HG03354 (cell line): Measurements from ENCODE around the gene MCTP1.
"Not testable (repeated sequence)": the region's sequence is repeated elsewhere in the genome, so short reads cannot be mapped to it uniquely, and the experiment has no call there.

Source experiments
- ATAC-seq: cut with Tn5 transposase; IDR thresholded peaks from one replicate; pipeline ENCODE4 v1.9.1; 2021; ENCODE audit warnings: mild to moderate bottlenecking; ENCODE audit not compliant: unreplicated experiment, poor library complexity, severe bottlenecking

Gene MCTP1

DNA sequence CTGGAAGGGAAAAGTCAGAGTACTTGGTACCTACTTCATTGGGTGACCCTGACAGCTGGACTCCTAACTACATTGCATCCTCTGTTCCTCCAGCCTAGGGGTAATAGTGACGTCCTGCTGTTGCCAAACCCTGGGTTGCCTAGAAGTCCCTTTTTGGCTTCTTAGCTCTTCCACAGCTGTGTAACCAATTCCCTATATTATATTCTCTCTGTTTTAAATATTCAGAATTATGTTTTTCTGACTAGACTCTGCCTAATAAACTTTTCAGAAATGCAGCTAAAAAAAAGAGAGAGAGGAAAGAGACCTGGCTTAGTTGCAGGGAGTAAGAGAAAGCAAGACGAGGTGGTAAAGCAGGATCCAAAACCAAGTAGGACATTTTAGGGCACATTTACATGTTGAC, 28.4 kb downstream of the MCTP1 start:
- no peak for ATAC-seq

DNA sequence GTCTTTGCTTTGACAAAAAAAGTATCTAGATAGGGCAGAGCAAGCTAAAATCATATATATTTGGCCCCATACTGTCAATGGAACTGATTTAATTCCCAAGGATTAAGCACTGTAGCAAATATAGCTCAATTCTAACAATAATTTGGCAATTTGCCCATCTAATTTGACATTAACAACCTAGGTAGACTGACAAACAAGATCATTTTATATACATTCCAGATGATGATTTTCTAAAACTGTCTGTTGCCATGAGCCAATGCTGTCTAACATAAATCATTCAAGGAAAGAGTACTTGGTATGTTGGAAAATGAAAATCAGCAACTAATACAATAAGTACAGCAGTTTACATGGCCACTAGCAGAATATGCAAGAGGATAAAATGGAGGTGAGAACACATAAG, 32.1 kb downstream of the MCTP1 start:
- ATAC-seq = no peak

GRCh38 chr5:95251185-95251584, 33.7 kb downstream of the MCTP1 start:
- ATAC-seq = no peak

GRCh38 chr5:95244479-95244878, 40.4 kb downstream of the MCTP1 start:
- no peak for ATAC-seq

- ATAC-seq = peak; percentile 98
Measured at GRCh38 chr5:95241635-95242034, 43.3 kb downstream of the MCTP1 start.

DNA sequence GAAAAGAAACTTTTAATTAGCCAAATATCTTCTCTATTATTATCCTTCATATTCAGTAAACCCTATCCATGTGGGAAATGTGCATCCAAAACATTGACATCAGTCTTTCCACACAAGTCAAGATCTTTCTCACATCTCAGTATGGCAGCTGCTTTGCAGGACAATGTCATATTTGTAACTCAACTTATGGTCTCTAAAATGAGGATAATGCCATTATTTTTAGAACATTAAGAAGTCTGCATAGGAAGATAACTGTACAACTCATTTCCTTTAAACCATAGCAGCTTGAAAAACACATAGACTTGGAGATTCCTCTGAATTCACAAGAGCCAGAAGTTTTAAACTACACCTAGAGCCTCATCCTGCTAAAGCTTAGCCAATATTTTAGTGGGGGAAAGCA, 43.7 kb downstream of the MCTP1 start:
- ATAC-seq = no peak

GRCh38 chr5:95238560-95239325, 46.2 kb downstream of the MCTP1 start:
- ATAC-seq = no peak

DNA sequence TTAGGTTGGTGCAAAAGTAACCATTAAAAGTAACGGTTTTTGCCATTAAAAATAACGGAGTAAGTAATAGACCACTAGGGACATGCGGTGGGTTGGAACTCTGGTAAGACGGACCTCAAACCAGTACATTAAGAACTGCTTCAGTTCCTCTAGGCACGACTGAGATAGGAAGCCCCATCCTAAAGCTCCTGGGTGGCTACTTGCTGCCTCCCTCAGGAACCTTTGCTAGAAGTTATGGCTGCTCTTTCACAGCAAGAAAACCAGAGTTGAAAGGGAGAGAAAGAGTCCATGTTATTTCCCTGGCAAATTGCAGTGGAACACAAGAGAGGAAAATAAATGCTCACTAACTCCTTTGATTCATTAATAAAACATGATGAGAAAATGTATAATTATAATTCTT, 47.6 kb downstream of the MCTP1 start:
- ATAC-seq = no peak

DNA sequence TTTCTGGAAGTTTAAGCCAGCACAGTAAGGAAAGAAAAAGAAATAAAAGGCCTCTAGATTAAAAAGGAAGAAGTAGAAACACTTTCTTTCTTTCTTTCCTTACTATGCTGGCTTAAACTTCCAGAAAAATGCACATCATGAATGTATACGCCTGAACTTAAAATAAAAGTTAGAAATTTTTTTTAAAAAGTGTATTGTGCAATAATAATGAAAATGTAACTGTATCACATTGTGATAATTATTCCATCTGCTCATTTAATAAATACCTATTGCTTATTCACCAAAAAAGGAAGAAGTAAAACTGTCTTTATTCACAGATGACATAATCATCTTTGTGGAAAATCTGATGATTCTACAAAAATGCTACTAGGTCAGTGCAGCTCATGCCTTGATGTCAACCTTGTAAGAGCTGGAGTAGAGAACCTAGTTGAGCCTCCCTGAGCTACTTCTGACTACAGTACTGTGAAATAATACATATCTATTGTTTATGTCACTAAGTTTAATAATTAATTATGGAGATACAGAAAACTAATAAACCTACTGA, 49.4 kb downstream of the MCTP1 start:
- ATAC-seq = no peak

DNA sequence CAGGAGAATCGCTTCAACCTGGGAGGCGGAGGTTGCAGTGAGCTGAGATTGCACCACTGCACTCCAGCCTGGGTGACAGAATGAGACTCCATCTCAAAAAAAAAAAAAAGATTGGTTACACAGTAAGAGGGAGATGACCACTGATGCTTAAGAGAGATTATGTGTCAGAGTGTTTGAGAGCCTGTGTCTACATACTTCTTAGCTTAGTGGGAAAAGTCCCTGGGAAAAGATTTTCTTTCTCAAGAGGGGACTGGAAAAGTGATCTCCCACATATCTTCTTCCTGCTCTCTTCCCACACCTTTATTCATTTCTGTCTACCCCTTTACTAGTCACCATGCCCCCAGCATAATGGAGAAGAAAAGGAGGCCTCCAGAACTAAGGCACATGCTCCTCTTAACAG, 55.2 kb downstream of the MCTP1 start:
- no peak for ATAC-seq

DNA sequence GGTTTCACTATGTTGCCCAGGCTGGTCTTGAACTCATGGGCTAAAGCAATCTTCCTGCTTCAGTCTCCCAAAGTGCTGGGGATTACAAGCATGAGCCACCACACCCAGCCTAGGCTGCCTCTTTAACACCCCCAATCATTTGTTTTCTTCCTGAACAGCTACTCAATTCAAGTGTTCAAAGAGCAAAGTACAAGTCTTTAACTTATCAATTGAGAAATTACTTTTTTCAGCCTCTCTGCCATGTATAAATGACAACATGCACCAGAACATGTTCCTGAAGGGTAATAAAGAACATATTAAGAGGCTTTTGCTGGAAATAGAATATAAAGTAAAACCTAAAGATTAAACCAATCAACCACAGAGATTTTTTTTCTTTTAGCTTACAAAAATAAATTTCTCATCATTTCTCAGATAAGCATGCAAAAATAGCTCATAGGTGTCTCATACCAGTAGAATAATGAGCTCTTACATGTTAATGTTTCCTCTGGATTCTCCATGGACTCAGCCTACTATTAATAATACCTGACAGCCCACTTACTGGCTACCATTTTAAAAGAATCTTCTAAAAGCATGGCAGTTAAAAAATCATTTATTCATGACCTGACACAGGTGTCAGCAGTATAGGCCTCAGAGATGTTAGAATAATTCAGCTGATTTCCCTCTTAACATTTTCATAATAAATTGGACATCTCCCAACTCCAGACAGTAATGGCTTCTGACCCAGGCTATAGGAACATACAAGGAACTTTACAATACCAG, 60.0 kb downstream of the MCTP1 start:
- ATAC-seq = no peak

GRCh38 chr5:95223566-95224258, 61.2 kb downstream of the MCTP1 start:
- ATAC-seq = no peak

DNA sequence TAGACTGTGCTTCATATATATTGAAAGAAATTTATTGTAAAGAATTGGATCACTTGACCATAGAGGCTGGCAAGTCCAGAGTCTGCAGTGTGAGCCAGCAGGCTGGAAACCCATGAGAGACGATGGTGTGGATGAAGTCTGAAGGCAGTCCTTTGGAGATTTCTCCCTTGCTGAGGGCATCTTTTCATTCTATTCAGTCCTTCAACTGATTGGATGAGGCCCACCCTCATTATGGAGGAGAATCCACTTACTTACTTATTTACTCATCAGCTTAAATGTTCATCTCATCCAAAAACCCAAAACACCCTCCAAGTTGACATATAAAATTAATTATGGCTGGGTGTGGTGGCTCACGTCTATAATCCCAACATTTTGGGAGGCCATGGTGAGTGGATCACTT, 62.1 kb downstream of the MCTP1 start:
- no peak for ATAC-seq

DNA sequence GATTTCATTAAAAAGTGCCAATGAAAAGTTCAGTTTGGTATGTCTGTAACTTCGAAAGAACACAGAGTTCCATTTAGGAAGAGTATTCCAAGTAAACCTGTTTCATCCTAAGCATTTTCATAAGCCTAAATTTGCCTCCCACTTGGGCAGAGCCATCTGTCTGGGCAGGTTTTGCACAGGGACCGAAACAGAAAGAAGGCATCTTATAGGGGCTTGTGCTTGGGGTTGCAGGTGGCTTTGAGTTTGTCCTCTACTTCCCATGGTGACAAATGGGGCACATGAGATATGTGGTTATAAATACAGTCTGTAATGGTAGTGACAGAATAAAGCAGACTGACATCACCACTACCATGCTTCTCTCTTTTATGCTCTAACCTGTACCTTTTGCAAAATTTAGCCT, 63.7 kb downstream of the MCTP1 start:
- ATAC-seq = no peak

DNA sequence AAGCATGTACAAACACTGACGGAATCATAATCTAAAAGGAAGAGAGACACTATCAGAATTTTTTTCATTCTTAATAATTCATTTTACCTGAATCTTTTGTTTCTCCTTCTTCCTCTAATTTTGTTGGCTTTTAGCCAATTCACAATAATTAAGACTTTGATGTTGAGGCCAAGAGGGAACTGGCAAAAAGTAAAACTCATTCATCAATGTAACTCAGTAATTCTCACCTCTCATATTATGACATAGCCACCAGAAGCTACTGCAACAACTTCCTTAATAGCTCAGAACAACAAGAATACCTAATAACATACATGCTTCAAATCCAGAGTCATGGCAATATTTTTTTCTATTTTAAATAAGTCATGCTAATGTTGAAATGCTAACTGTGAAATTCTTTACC, 64.5 kb downstream of the MCTP1 start:
- ATAC-seq = no peak

DNA sequence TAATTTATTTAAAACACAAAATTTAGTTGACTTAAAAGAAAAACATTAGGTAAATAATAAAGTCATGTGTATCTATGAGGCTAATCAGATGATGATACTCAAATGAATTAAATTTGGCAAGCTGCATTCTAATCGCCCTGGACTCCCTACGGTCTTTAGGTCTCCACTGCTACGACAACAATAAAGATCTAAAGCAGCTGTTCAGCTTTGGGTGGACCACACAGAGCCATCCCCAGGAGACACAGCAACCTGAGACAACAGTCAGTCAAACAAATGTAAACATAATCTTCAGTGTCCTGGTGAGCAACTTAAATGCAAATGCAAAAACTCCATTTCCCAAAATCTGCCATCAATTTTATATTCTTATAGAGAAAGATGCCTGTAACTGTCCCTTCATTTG, 65.5 kb downstream of the MCTP1 start:
- no peak for ATAC-seq

DNA sequence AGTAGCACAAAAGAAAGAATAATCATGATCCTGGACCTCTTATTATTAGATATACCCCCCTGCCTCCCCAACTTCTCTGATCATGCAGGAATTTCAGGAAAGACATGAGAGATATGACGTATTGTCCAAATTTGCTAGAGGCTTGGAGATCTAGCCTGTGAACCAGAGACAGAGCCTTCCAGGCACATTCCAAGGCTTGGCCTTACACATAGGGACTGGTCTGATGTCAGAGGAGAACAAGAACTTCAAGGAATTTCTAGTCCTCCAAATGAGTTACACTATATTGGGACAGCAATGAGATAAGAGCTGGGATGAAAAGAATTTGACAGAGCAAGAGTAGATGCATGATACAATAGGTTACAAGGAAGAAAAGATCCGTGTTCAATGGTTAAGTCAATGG, 67.0 kb downstream of the MCTP1 start:
- ATAC-seq = no peak

DNA sequence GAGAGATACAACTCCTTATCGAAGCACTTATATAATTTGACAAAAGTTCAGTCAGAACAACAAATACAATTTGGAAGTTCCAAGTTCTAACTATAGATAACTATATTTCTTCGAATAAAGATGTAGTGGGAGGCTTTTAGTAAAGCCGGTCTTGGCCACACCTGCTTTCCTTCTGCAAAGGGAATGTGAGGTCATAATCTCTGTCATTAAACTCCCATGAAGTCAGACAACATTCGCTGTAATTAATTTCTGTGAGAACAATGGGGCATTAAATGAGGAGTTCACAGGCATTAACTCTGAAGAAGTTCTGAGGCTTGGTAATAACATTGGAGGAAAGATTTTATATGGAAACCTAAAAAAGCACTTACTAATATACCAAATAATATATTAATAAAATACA, 67.5 kb downstream of the MCTP1 start:
- ATAC-seq = no peak

GRCh38 chr5:95216136-95216955, 68.5 kb downstream of the MCTP1 start:
- ATAC-seq = no peak

GRCh38 chr5:95207811-95208210, 77.1 kb downstream of the MCTP1 start:
- ATAC-seq = not testable (repeated sequence)
